GM19043 (cell line): ENCODE data around the gene CNGA2.

ENCODE experiments used
- ATAC-seq: cut with Tn5 transposase; IDR thresholded peaks from one replicate; pipeline ENCODE4 v1.9.1; 2021; ENCODE audit warnings: low read depth; ENCODE audit not compliant: unreplicated experiment

Gene CNGA2

DNA sequence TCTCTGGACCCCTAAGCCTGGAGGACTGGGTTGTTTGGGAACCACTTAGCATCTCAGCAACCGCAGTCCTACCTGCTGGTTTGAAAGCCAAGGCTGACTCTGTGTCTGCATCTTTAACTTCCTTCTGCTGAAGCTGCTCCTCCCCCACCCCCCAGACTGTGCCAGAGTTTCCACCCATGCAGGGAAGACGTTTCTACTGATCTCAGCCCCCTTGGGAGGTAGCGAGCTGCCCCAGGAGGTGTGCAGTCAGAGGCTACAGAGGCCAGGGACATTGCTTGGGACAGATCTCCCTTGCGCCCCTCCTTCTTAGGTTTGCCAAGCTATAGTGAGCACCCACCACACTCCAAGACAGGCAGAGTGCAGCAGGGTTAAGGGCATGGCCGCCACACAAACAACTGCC lies 23.4 kb upstream of the CNGA2 start:
- no peak for ATAC-seq

DNA sequence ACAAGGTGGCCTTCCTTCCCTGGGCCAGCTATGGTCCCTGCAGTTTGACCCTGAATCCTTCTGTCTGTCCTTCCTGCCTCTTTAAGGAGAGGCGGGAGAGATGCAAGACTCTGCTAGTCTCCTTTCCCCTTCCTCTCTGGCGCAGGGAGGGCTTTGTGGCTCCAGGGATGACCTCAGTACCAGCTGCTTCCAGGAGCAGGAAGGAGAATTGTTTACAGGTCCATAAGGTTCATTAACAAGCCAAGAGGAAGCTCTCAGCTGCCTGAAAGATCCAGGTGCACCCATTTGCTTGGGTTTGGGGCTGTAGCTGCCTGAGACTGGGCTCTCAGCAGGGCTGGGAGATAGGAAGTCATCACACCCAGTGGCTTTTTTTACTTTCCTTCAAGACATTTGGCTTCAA lies 22.8 kb upstream of the CNGA2 start:
- ATAC-seq, result no peak

GRCh38 chrX:151712253-151712652 lies 22.3 kb upstream of the CNGA2 start:
- no peak for ATAC-seq

- no peak for ATAC-seq
Measured at GRCh38 chrX:151713849-151714248, 20.7 kb upstream of the CNGA2 start.

GRCh38 chrX:151714362-151714761 lies 20.2 kb upstream of the CNGA2 start:
- ATAC-seq, result no peak

- ATAC-seq, result no peak
Measured at GRCh38 chrX:151715752-151716151, 18.8 kb upstream of the CNGA2 start, which contains the start of gene FATE1. FATE1 (plus strand) TSS chrX:151716035; CDS start chrX:151716120, 85 bp downstream.

GRCh38 chrX:151722241-151722846 lies 12.2 kb upstream of the CNGA2 start:
- no peak for ATAC-seq

GRCh38 chrX:151723156-151723760 lies 11.3 kb upstream of the CNGA2 start:
- no peak for ATAC-seq

DNA sequence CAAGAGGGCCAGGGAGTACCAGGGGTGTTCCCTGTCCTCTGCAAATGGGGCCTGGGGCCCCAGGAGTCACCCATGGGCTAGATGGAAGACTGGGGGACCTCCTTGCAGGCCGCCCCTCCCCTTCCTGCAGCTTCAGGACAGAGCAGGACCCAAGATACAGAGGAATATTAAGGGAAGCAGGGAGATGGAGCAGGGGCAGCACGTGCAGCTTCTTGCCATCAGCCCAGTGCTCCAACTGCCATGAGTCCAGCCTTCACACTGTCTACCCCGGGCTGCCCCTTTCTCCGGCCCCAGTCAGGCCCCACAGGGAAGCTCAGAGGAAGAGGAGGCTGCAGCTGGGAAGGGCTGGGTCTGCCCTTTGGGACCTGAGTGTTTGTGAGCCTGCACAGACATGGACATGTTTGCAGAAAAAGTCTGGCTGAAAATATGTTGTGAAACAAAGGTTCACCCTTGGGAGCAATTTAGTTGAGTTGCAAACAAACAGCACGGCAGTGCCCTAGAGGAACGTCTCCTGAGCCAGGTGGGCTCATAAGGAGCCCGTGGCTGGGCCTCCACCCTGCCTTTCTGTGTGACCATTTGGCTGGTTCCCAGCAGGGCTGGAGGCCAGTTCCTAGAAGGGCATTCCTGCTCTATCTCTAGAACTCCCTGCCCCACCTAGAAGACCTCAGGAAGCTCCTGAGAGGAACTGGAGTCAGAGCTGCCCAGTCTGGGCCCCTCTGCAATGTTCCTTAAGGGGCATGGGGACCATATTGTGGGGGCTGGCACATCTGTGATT lies 9.8 kb upstream of the CNGA2 start:
- ATAC-seq, result no peak

- no peak for ATAC-seq
Measured at GRCh38 chrX:151725338-151725614, 9.3 kb upstream of the CNGA2 start.

DNA sequence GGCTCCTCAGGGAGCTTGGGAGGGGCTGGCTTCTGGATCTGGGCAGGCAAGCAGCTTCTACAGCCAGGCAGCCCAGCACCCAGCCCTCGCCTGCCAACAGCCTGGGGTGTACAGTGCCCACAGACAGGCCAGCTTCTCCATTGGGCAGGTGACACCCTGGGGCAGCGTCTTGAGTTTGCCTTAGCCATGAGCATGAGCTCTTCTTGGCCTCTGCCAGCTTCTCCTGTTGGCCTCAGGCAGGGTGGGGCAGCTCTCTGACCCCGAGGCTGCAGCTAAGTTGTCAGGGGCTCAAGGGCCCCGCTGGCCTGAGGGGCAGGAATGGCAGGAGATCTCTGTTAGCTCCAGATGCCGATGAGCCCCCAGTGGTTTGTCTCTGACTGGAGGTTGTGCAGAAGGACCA lies 7.8 kb upstream of the CNGA2 start:
- no peak for ATAC-seq

DNA sequence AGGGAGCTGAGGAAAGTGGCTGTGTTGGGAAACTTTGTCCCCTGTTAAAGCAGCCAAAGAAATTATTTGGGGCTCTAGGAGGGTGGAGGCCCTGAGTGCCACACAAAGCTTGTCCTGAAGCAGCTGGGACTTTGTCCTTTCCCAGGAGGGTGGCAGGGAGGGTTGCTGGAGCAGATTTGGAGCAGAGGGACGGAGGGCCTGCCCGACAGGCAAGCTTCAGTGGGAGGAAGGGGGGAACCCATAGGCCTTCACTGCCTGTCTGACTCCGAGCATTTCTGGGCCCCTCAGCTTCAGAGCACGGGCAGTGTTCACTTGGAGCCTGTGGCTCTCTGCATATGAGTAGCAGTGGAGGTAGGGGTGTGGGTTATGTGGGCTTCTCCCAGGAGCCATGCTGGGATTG lies 7.2 kb upstream of the CNGA2 start:
- no peak for ATAC-seq

DNA sequence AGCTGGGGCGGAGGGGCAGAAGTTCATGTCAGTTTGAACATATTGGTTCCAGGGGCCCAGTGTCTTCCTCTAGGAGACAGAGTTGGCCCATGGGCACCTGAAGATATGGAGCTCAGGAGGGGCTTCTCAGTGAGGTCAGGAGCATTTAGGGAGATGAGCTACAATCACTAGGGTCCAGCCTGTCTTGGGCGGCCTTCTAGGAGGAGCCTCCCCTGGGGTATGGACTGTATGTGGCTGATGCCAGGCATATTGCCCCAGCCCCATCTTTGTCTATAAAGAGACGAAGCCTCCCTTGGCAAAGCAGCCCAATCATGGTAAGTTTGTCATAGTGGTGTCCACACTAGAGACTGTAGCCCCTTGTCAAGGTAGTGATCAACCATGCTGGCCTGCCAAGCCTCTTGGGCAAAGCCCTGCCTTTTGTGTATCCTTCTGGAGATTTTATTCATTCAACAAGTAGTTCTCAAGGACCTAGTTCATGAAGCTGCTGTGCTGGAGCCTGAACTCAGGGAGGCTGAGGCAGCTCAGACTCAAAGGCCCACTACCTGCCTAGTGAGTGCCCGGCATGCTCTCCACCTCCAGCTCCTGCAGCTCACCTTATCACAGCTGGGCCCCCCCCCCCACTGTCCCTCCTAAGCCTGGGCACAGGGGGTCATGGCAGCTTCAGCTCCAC lies 5.4 kb upstream of the CNGA2 start:
- no peak for ATAC-seq

GRCh38 chrX:151735219-151735618 lies 673 bp downstream of the CNGA2 start:
- no peak for ATAC-seq

DNA sequence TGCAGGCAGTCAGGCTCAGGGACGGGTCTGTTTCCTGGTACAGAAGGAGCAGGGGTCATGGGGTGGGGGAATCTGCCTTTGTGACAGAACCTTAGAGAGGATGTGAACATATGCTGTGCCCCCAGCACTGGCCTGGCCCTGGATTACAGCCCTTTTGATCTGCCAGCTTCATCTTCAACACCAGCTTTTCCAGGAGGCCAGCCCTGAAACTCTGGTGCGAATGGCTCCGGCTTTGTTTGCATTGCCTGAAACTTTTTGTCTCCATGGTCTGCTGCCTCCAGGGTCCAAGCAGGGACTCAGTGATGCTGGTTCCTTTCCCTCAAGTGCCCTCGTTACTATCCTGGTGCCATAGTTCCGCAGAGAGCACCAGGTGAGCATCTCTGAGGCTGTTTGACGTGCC lies 2.1 kb downstream of the CNGA2 start:
- no peak for ATAC-seq

GRCh38 chrX:151737494-151737893 lies 2.9 kb downstream of the CNGA2 start:
- no peak for ATAC-seq

DNA sequence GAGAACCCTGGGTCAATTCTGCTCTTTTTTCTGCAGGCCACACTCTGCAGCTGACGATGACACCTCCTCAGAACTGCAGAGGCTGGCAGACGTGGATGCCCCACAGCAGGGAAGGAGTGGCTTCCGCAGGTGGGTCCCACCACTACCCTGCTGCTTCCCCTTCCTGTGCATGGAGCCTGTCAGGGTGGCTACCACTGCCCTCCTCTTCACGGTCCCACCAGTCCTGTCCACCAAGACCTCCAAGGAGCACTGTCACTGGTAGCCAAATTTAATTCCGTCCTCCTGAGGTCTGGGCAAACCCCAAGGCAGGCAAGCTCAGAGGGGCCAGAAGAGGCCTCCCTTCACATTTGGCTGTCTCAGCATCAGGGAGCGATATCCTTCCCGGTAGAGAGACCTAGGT lies 4.2 kb downstream of the CNGA2 start:
- no peak for ATAC-seq

DNA sequence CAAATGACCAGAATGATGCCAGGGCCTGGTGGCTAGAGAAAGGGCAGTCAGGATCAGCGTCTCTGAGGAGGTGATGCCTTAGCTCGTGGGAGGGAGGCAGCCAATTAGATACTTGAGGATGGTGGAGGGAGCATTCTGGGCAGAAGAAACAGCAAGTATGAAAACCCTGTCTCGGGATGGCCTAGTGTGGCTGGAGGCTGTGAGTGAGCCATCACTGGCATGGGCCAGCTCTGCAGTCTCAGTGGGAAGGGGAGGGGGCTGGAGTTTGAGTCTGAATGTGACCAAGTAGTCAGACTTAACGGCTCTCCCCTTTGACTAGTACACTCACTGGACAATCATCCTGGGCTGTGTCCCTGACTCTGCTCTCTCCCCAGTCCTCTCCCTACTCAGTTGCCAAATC lies 7.1 kb downstream of the CNGA2 start:
- no peak for ATAC-seq

GRCh38 chrX:151742311-151742710 lies 7.8 kb downstream of the CNGA2 start:
- ATAC-seq, result no peak

- no peak for ATAC-seq
Measured at GRCh38 chrX:151743651-151744470, 9.3 kb downstream of the CNGA2 start.

GRCh38 chrX:151745651-151746050 lies 11.1 kb downstream of the CNGA2 start:
- no peak for ATAC-seq
